CD4-positive, alpha-beta T cell treated with Interleukin-4 for 4 hours (primary cell): ENCODE results near the gene MX2.
"Not testable (repeated sequence)": the region's sequence is repeated elsewhere in the genome, so short reads cannot be mapped to it uniquely, and the experiment has no call there.

Experiments
- DNase-seq: peaks from one replicate; pipeline ENCODE4 v3.0.0-alpha.2; 2020

Gene MX2, protein sequence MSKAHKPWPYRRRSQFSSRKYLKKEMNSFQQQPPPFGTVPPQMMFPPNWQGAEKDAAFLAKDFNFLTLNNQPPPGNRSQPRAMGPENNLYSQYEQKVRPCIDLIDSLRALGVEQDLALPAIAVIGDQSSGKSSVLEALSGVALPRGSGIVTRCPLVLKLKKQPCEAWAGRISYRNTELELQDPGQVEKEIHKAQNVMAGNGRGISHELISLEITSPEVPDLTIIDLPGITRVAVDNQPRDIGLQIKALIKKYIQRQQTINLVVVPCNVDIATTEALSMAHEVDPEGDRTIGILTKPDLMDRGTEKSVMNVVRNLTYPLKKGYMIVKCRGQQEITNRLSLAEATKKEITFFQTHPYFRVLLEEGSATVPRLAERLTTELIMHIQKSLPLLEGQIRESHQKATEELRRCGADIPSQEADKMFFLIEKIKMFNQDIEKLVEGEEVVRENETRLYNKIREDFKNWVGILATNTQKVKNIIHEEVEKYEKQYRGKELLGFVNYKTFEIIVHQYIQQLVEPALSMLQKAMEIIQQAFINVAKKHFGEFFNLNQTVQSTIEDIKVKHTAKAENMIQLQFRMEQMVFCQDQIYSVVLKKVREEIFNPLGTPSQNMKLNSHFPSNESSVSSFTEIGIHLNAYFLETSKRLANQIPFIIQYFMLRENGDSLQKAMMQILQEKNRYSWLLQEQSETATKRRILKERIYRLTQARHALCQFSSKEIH

DNA sequence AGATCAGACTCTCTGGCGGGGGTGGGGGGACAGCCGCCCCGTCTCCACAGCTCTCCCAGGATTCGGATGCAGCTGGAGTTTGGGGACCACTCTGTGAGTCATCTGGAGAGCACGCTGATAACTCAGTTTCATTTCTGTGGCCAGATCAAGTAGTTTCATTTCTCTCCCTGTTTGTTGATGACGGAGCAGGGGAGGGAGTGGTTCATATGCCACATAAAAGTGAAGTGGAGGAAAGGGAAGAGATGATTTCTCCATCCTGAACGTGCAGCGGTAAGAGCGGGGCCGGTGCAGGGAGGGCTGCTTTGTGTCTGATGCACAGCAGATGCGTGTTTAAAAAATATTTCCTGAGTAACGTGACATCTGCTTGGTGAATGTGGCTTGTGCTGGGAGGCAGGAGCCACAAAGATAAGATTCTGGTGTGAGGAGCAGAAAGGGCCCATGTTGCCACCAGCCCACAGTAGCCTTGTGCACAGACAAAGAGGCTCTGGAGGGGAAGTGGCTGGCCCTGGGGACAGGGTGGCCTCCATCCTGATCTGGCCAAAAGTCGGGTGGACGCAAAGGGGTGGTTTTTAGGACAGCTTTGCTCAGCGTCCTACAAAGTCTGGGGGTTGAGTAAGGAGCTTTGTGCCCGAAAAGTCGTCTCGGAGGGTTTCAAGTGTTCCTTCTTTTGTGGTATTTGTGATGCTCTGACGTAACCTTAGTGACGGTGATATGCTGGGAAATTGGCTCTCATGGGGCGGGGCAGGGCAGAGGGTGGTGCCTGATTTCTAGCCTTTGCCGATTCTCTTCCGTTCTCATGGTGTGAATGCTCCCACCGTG is at the start of gene MX2:
MX2 (plus strand) TSS at position 242 of the 819 bp plus-strand sequence. CDS start 14,880 bp downstream, outside the sequence.
- peak; percentile 87 for DNase-seq

DNA sequence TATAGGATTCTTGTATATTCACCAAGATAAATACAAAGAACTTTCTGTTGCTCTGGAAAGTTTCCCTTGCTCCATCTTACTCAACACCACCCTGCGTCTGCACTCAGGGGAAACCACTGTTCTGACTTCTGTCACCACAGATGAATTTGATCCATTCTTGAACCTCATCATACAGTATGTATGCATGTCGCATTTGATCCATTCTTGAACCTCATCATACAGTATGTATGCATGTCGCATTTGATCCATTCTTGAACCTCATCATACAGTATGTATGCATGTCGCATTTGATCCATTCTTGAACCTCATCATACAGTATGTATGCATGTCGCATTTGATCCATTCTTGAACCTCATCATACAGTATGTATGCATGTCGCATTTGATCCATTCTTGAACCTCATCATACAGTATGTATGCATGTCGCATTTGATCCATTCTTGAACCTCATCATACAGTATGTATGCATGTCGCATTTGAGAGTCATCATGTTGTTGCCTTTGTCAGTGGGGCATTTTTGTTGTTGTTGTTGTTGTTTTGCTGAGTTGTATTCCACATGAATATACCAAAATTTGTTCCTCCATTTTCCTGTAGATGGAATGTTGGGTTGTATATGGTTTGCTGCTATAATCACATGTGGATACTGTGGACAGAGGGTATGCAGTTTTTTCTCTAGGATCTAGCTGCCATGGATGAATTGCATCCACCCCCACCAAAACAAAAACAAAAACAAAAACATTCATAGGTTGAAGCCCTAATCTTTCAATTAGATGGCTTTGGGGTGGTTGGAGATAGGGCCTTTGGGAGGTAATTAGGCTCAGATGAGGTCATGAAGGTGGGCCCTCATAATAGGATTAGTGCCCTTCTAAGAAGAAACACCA is 48.3 kb upstream of the MX2 start:
- DNase-seq: not testable (repeated sequence)

DNA sequence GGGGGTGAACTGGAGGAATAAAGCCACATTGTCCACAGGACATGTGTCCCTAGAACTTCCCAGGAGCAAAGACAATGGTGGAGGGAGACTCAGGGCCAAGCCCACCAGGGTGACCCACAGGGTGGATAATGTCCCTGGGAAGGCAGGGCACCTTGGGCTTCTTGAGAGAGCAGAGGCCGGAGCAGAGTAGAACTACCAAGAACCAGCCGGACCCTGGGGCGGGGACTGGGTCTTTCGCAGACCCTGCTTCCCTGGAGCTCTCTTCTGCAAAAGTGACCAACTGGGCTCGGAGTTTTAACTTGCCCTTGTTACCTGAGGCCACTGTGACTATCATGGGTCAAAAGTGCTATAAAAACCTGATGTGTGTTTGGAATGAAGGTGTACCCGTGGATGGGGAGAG is 46.1 kb upstream of the MX2 start:
- no peak for DNase-seq

DNA sequence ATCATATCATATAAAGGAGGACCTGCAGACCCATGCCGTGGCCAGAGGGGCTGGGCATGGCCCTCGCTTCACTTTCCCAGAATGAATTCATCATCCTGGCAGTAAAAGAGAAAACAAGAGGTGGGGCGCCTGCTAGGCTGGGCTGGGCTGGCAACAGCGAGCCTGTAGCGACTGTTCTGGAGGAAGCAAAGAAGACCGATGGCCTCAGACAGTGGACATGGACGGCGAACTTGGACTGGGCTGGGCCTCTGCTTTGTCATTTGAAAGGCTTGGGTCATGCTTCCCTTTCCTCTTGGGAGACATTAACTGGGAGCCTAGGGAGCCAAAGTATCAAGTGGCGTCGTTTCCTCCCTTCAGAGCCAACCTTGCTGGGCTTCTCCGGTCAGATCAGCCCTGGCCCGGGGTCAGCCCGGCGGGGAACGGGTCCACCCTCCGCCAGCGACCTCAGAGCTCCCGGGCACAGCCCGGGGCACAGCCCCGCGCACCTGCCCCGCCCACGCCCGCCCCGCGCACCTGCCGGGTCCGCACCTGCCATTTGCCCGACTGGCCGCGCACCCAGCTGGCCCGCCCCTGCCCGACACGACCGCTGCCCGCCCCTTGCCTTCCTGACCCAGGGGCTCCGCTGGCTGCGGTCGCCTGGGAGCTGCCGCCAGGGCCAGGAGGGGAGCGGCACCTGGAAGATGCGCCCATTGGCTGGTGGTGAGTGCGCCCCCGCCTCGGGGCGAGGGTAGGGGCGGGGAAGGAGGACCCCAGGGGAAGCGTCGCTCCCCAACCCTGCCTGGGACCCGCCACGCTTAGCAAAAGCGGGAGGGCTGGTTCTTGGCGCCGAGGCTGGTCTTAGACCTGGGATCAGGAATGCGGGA is 45.4 kb upstream of the MX2 start, which contains the start of gene FAM3B:
FAM3B (plus strand) TSS at position 602 of the 863 bp plus-strand sequence; CDS start at position 681, 79 bp downstream.
- DNase-seq: no peak

DNA sequence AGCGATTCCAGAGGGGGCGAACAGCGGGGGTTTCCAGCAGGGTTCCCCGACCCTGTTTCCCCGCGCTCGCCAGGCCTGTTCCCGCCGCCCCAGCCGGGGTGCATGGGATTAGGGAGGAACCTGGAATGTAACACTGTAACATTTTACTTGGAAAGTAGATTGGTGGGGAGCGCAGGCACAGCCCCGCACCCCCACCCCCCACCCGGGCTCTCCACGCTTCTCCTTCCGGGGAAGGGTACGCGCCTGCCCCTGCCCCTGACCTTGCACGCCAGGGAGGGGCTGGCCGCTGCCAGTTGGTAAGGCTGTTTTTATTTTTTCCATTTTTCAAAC is 44.8 kb upstream of the MX2 start:
- no peak for DNase-seq

DNA sequence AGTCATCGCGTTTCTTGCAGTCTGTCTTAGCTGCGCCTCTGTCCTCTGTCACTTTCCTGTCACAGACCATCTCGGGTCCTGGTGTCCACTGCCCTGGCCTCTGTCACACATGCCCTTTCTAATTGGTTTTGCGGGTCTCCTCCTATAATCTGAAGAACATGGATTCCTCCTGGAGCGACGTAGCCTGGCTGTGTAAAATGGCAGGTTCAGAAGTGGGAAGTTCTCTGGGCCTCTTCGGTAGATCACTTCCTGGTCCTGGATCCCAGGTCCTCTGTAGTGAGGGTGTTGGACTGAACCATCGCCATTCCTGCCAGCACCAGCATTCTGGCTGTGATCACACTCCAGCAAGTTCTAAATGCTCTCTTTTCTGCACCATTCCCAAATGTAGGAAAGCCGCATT is 44.4 kb upstream of the MX2 start:
- no peak for DNase-seq

DNA sequence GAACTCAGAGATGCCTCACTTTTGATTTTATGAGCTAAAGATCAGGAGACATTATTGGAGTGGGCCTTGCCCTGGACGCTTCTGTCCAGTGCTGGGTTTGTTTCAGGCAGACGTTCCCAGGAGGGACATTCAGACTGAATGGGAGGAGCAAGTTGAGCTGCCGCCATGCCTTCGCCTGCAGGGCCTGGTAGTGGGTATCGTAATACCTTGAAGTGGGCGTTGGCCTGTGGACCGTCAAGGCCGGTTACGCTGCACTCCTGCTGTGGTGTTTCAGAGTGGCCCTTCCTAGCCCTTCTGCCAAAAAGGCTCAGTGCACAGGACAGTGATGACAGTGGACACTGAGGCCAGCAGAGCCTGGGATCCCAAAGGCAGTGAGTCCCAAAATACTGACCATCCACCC is 43.6 kb upstream of the MX2 start:
- DNase-seq: no peak

DNA sequence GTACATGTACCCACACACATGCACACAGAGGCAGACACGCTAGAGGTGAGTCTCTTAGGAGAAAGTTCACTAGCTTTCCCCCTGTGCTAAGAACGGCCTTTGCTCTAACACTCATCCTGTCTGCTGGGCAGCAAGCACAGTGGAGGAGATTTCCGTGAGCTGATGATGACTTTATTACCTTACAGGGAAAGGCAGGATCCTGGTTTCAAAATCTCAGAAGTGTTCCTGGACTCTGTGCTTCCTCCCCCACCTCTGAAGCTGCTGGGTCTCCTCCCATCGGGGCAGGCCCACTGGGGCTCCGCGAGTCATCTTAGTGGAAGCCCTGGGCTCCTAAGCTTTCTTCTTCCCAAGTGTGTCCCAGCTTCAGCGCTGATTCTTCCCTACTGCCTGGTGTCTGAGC is 42.6 kb upstream of the MX2 start:
- DNase-seq: no peak

DNA sequence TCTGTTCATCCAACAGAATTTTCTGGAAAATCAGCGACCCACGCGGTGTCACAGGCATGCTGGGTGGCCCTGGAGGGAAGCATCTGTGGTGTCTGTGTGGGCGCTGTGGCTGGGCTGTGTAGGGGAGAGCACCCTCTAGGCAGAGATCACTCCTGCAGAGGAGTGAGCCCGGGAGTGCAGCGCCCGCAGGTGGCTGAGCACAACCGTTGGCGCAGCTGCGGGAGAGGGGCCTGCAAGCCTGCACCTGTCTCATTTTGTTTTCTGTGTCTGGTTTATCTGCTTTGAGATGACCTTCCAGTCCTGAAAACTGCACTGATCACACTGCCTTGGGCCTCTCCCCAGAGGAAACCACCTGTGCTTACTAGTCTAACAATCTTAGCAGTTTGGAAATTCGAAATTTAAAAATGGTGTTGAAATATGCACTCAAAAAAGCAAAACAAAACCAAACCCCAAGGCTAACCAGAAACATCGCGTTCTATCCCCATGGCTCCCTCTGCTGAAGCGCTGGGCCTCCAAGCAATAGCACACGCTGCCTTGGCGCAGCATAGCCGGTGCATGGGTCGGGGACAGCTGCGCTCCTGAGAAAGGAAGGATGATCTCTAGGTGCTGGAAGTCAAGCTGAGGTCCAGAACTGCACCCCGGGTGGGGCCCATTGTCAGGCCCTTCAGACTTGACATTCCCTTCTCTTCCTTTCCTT is 40.5 kb upstream of the MX2 start:
- DNase-seq: no peak

DNA sequence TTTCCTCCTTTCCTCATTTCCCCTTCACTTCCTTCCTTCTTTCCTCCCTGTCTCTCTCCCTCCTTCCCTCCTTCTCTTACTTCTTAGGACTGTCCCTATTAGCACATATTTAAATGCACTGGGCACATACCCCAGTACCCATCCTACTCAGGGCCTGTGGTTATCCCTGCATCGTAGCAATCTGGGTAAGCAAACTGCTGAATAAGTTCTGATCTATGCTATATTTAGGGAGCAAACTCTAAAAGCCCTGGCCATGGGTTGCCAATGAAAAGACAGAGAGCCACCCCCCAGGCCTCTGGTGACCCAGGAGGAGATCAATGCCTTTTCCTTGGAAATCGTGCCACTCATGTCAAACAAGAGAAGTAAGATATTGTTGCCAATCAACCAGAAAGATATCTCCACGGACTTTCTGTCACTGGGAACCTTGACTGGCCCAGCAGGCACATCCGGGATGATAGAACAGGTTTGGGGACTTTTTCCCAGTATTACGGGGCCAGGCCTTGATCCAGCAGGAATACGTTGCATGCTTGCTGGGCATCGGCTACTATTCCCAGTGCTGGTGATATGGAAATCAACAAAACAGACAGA is 39.8 kb upstream of the MX2 start:
- no peak for DNase-seq

DNA sequence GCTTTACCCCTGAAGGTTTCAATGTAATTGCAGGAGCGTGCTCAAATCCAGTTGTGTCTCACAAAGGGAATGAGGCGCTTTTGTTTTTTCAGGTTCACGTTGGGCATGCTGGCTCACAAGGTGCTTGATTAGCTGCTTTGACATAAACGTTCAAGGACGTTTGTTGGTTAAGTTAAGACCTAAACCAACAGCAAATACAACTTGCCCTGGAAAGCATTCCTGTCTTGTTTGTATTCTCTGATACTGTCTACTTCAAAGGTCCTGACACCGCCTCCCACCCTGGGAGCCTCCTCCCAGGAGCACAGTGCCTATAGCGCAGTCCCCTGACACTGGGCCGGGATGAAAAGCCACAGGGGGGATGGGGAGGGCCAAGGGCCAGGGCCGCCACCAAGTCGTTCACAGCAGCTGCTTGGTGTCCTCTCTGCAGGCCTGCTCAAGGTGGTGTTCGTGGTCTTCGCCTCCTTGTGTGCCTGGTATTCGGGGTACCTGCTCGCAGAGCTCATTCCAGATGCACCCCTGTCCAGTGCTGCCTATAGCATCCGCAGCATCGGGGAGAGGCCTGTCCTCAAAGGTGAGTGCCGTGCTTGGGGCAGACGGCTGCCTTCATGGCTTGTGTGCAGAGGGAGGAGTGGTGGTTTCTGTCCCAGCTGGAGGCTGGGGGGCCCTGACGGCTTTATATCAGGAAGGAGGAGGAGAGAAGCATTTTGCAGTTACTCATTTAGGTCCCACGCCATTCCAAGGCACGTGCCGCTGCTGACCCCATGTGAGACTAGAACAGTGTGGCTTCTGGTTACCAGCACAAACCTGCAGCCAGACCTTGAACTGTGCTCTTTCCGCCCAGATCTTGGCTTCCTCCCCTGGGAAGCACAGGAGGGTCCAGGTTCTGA is 39.1 kb upstream of the MX2 start:
- DNase-seq: no peak

DNA sequence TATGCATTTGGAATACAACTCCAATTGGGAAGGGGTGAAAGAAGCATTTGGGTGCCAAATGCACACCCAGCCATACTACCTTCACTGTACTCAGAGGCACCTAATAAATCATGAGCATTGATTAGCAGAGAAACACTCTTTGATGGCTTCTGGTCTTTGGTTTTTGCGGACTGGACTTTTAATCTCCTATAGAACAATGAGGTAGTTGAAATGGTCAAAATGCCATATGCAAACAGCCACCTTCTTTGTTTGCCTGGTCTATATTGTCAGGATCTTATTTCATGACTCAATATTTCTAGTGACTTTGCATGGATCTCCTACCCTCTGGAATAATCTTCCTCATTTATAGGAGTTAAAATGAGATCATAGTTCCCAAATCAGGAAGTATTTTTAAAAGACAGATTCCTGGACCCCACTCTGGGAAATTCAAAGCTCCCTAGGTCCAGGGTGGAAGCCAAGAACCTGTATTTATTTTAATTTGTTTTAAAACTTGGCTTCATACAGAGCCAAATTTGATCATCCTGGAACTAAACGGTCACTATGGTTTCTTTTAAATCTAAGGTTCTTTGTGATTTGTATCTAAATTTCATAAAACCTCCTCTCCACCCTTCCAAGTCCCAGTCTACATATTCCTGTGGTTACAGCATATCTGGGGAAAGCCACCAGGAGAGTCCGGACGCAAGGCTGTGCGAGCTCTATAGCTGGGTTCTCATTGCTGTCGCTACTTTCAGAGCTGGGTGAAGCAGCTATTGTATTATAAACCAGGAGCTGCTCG is 36.5 kb upstream of the MX2 start:
- DNase-seq: no peak

DNA sequence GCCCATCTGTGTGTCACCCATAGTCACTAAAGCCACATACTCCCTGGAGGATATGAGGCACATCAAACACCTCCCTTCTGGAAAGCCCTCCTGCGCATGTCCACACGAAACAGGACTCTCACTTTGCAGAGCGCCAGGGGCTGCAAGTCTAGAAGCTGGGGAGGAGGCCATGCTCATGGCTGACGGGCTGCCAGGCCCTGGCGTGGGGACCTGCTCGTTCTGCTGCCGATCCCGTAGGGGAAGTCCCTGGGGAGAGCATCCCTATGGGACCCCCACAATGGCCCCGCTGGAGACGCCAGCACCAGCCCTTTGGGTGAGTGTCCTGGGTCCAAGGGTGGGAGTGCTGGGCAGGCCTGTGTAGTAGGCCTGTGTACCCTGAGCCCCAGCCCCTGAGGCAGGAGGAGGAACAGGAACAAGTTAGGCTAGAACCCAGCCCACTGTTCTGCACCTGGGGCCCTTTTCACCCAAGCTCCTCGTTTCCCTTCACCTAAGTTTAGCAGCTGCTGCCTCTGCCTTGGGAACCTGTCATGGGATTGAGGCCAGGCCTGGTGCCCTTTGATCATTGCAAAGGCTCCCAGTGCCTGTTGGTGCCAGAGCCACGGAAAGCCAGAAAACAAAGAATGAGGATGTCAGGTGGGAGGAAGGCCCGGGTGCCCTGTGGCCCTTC is 35.3 kb upstream of the MX2 start:
- no peak for DNase-seq

DNA sequence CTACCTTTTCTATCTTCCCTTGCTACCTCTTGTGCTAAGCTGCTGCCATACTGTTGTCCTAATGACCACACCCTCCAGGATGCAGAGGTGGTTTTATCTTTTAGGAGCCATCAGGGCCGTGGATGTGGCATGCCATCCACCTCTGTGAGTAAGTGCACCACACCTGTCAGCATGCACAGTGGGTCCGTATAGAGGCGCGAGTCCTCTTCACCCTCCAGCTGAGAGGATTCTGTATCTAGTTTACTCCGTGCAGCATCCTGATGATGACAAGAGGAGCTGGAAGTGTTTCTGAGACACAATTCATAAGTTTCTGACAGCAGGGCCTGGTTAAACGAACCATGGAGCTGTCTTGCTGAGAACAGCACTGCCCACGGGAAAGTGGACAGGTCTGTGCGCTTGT is 34.1 kb upstream of the MX2 start:
- DNase-seq: no peak

DNA sequence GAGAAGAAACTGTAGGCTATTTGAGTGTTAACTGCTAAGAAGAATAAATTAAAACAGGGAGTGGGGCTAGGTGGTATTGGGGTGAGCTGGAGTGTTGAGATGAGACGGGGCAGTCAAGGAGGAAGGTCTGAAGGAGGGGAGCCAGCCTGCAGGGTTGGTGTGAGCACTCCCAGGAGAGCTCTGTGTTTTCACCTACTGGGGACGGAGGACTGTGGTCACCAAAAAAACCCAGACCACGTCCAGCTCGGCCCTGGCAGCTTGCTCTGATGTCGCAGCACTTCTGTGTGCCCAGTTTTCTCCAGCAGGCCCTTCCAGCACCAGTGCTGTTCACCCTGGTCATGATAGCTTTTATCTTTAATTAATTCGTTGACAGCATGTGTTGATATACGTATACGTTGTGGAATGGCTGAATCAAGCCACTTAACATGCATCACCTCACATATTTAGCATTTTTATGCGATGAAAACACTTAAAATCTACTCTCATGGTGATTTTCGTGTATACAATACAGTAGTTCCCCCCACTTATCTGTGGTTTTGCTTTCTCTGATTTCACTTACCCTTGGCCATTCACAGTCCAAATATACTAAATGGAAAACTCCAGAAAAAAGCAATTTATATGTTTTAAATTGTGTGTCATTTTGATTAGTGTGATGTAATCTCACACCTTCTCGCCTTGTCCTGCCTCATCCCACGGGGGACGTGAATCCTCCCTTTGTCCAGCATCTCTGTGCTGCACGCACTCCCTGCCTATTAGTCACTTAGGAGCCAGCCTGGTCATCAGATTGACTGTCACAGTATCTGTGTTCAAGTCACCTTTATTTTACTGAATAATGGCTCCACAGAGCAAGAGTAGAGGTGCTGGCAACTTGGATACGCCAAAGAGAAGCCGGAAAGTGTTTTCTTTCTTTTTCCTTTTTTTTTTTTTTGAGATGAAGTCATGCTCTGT is 32.9 kb upstream of the MX2 start:
- DNase-seq: no peak

DNA sequence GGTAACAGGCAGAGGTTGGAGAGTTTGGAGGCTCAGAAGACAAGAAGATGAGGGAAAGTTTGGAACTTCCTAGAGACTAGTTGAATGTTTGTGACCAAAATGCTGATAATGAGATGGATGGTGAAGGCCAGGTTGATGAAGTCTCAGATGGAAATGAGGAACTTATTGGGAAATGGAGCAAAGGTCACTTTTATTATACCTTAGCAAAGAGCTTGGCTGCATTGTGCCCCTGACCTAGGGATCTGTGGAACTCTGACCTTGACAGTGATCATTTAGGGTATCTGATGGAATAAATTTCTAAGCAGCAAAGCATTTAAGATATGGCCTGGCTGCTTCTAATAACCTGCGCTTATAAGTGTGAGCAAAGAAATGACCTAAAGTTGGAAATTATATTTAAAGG is 28.1 kb upstream of the MX2 start:
- no peak for DNase-seq

DNA sequence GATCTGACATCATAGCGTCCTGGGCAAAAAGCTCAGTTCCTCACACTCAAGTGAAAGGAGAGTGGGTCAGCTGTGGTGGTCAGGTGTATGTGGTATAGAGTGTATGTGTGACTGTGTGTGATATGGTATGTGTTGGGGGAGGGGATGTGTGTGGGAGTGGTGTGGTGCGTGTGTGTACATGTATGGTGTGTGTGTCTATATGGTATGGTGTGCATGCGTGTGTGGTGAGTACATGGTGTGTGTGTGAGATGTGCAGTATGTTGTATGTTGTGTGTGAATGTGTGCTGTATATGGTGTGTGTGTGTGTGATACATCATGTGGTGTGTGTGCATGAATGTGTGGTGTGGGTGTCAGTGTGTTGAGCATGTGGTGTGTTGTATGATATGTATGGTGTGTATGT is 24.3 kb upstream of the MX2 start:
- DNase-seq: no peak
